Measurements from ENCODE around the gene COL9A2. TPM values are rescaled to one million over a fixed set of nuclear protein-coding genes. Genes with fewer than 3 reads are reported as not detected.

COL9A2 gene
- polyA plus RNA-seq, 1 of the 3 experiments (the other 2 are of a cell fraction), result 0.94 TPM

- no peak overlapping the region for H3K9ac ChIP-seq
- no peak overlapping the region for H3K4me3 ChIP-seq (ENCODE audit: low read depth in 2 of 2, low read length in 1 of 2)
- H2AFZ ChIP-seq (ENCODE audit: low read depth), result no peak overlapping the region
- peaks cover 0 to 6% of the 10 kb centered on the region in 2 experiments; a peak in 1 of 4 replicates for H3K4me1 ChIP-seq (ENCODE audit: control insufficient read depth in 1 of 2, insufficient read depth in 2 of 2, low read depth in 1 of 2, low read length in 1 of 2)
- no peaks in the 10 kb centered on the region for H3K9me3 ChIP-seq
- no peak overlapping the region for H3K27ac ChIP-seq (ENCODE audit: low read depth in 2 of 2, low read length in 1 of 2)
- H3K9me2 ChIP-seq, result no peaks in the 10 kb centered on the region
- no peaks in the 10 kb centered on the region for H3K79me2 ChIP-seq (ENCODE audit: insufficient read depth)
- DNase-seq, result no peak
- TF ChIP-seq JUND (IDR thresholded peaks at IDR 0.05), result no peak
- no peak for TF ChIP-seq RAD21 (IDR thresholded peaks at IDR 0.05; ENCODE audit: low read length)
- no peak for TF ChIP-seq TEAD4 (IDR thresholded peaks at IDR 0.05; ENCODE audit: borderline replicate concordance, insufficient read depth)
- TF ChIP-seq TAF1 (IDR thresholded peaks at IDR 0.05; ENCODE audit: borderline replicate concordance, low read depth, low read length), result no peak
- TF ChIP-seq USF1 (IDR thresholded peaks at IDR 0.05; ENCODE audit: borderline replicate concordance, low read depth), result no peak
- no peak for TF ChIP-seq FOSL2 (IDR thresholded peaks at IDR 0.05; ENCODE audit: borderline replicate concordance, low read depth)
- no peak for TF ChIP-seq NFIC (IDR thresholded peaks at IDR 0.05; ENCODE audit: borderline replicate concordance)
- no peak for TF ChIP-seq RCOR1 (IDR thresholded peaks at IDR 0.05; ENCODE audit: low read length)
- TF ChIP-seq ELF1 (IDR thresholded peaks at IDR 0.05), result no peak
- TF ChIP-seq CHD2 (IDR thresholded peaks at IDR 0.05; ENCODE audit: low read length, partially characterized antibody), result no peak
- no peak for TF ChIP-seq SMC3 (IDR thresholded peaks at IDR 0.05; ENCODE audit: low read depth, low read length)
- TF ChIP-seq, protein P1, sequence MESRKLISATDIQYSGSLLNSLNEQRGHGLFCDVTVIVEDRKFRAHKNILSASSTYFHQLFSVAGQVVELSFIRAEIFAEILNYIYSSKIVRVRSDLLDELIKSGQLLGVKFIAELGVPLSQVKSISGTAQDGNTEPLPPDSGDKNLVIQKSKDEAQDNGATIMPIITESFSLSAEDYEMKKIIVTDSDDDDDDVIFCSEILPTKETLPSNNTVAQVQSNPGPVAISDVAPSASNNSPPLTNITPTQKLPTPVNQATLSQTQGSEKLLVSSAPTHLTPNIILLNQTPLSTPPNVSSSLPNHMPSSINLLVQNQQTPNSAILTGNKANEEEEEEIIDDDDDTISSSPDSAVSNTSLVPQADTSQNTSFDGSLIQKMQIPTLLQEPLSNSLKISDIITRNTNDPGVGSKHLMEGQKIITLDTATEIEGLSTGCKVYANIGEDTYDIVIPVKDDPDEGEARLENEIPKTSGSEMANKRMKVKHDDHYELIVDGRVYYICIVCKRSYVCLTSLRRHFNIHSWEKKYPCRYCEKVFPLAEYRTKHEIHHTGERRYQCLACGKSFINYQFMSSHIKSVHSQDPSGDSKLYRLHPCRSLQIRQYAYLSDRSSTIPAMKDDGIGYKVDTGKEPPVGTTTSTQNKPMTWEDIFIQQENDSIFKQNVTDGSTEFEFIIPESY (IDR thresholded peaks at IDR 0.05; ENCODE audit: borderline replicate concordance, low read depth), result no peak
- TF ChIP-seq MAX (IDR thresholded peaks at IDR 0.05; ENCODE audit: low read depth), result no peak
- TF ChIP-seq NRF1 (IDR thresholded peaks at IDR 0.05; ENCODE audit: low read depth, low read length), result no peak
- no peak for TF ChIP-seq GABPA (IDR thresholded peaks at IDR 0.05; ENCODE audit: low read depth)
- no peak for TF ChIP-seq TCF12 (IDR thresholded peaks at IDR 0.05)
- TF ChIP-seq GATA2 (CRISPR knock-in tag; IDR thresholded peaks at IDR 0.05), result no peak
- no peak for TF ChIP-seq RFX5 (IDR thresholded peaks at IDR 0.05; ENCODE audit: low read length)
- no peak for TF ChIP-seq IRF3 (IDR thresholded peaks at IDR 0.05; ENCODE audit: low read depth, low read length)
- TF ChIP-seq FOXM1 (IDR thresholded peaks at IDR 0.05; ENCODE audit: low read depth), result no peak
- 89% methylated on average over 10 of the region's 21 CpGs for WGBS (ENCODE audit: low lambda C conversion rate)
- no peaks in the 10 kb centered on the region for H3K36me3 ChIP-seq (replicated peaks in 1 of 2; ENCODE audit: control insufficient read depth in 1 of 2, insufficient read depth in 2 of 2, low read length in 1 of 2)
- no peak overlapping the region for H3K4me2 ChIP-seq
- H3K27me3 ChIP-seq (ENCODE audit: insufficient read depth), result no peaks in the 10 kb centered on the region; the same call in 1 of the 2 replicates
- ChIA-PET POLR2A (no interaction called here), CTCF (interaction anchor here (1.2 to 12.5 kb wide), 7 partner anchors 17 to 239 kb away, joined by 3 to 150 read pairs (median 14); no protein-coding TSS in a partner anchor)
- H3F3A ChIP-seq (replicated peaks; ENCODE audit: insufficient read depth), result no peaks in the 10 kb centered on the region
- no peaks in the 10 kb centered on the region for H4K20me1 ChIP-seq (ENCODE audit: insufficient read depth)
Measured at GRCh38 chr1:40317394-40318074, 448 bp upstream of the COL9A2 start.

Data from SK-N-SH (cell line).